Omental fat pad (tissue), 4 donors: ENCODE data around the gene DMRTC1. TPM values are rescaled to one million over a fixed set of nuclear protein-coding genes. Genes with fewer than 3 reads are reported as not detected.
A peak's percentile ranks its signal among the peaks of the same experiment; 100 is the strongest.
"Not testable (repeated sequence)": the region's sequence is repeated elsewhere in the genome, so short reads cannot be mapped to it uniquely, and the experiment has no call there.

Source experiments
- ATAC-seq: fragments of 150-250 bp; one replicate; pipeline ENCODE4 v1.9.1; 2016; ENCODE audit warnings: mild to moderate bottlenecking, moderate library complexity; ENCODE audit not compliant: low FRiP score
- DNase-seq: peaks from one replicate; pipeline ENCODE4 v3.0.0-alpha.2; 2019; ENCODE audit warnings: low spot score
- total RNA-seq, 4 donors: library from RNA; depleted of rRNA; stranded (reverse); fragments of >200 nt; gene quantifications; one replicate each; pipeline ENCODE4 v1.1.0, GENCODE V29; 2016

Gene DMRTC1, protein sequence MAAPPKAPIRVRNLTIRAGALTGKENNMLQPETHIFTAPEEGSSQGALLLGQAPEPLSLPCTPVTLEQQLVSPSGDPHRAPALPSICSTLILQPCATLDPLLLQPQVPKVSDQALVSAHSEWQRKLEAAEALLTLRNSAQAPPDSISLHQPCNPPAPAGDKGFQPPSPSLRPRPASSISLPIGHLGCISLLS
- not detected for total RNA-seq

DNA sequence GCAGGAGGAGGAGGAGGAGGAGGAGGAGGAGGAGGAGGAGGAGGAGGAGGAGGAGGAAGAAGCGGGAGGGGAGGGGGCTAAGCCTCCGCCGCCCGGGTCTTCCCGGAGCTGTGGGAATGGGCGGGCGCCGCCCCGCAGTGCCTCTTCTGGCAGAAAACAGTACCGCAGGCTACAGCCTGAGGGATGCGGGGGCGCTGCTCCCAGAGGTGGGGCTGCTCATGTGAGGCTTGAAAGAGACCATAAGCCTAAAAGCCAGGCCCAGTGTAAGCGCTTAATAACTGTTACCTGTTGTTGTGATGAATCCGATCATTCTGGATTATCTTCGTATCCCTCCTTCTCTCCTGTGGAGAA, at the start of gene DMRTC1:
Gene DMRTC1, minus strand, starts transcription at position 19 of the 351 bp plus-strand sequence. CDS start 68,143 bp downstream, outside the sequence.
- not testable (repeated sequence) for DNase-seq
- peak; percentile 84 for ATAC-seq

DNA sequence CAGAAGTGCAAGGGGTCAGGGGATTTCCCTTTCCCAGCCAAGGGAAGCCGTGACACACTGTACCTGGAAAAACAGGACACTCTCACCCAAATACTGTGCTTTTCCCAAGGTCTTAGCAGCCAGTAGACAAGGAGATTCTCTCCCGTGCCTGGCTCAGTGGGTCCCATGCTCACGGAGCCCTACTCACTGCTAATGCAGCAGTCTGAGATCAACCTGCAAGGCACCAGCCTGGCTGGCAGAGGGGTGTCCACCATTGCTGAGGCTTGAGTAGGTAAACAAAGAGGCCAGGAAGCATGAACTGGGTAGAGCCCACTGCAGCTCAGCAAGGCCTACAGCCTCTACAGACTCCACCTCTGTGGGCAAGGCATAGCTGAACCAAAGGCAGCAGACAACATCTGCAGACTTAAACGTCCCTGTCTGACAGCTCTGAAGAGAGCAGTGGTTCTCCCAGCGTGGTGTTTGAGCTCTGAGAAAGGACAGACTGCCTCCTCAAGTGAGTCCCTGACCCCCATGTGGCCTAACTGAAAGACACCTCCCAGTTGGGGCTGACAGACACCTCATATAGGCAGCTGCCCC, 37.3 kb upstream of the DMRTC1 start:
- not testable (repeated sequence) for ATAC-seq, DNase-seq

DNA sequence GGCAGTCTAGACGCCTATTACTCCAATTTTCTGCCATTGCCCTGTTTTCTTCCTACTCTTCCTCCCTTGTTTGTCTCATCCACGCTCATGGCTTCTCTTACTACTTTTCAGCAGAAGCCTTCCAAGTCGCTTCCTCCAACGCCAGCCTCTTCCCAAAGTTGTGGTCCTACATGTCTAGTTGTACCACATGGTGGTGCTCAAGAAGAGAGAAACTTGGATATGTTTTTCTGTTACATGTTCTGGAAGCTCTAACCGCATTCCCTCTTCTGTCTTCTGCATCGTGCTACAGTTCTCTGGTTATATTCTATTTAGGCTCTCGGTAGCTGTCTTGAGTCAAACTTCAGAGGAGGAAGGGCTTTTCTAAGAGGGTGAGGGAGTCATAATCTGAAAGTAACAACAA, 31.2 kb upstream of the DMRTC1 start:
- DNase-seq, ATAC-seq: not testable (repeated sequence)

DNA sequence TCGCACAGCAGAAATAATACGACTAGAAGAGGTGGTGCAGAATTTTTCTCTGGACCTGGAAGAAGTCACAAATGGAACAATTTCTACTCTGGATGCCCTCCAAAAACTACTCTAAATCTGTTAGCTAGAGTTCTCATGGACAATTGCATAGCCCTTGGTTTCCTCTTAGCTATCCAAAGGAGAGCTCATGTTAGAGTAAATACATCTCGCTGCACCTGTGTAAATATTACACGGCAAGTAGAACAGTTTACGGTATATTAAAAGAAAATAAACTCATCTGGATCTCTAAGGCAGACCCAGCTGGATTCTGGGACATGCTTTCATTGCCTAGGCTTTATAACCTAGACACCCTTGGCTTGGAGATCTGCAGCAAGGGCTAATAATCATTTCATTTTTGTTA, 28.2 kb upstream of the DMRTC1 start:
- not testable (repeated sequence) for ATAC-seq, DNase-seq

DNA sequence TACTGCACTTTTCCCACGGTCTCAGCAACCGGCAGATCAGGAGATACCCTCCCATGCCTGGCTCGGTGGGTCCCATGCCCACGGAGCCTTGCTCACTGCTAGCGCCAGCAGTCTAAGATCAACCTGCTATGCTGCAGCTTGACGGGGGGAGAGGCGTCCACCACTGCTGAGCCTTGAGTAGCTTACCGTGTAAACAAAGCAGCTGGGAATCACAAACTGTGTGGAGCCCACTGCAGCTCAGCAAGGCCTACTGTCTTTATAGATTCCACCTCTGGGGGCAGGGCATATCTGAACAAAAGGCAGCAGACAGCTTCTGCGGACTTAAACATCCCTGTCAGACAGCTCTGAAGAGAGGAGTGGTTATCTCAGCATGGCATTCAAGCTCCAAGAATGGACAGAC, 16.3 kb upstream of the DMRTC1 start:
- DNase-seq, ATAC-seq: not testable (repeated sequence)

DNA sequence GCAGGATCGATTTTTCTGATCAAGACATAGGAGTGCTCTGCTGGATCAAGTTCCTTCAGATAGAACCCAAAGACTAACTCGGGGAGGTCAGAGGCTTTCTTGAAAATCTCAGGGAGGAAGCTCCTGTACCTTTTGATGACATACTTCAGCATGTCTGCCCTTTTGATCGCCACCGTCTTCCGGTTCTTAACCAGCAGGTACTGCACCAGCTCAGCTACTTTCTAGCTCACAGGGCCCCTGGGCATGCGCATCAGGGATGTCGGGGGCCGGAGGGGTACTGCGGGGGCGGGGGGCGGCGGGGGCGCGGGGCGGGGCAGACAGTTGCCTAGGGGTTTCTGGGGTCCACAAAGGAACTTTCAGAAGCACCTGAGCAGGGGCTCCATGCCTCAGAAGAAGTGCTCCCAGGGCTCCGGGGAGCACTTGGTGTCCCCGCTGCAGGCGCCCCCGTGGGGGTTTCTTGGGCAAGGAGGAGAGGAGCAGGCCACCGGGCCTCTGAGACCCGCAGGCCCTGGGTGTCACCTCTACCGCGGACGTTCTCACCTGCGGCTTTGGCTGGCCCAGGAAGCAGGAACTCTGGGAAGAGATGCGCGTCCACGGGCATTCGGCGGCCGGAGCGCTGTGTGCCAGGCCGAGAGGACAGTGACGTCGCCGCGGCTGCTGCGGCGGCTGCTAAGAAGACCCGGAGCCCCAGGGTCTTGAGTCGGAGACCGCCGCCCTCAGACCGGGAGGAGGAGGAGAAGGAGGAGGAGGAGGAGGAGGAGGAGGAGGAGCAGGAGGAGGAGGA, 410 bp downstream of the DMRTC1 start:
- peak; percentile 45 for ATAC-seq
- DNase-seq, result not testable (repeated sequence)

DNA sequence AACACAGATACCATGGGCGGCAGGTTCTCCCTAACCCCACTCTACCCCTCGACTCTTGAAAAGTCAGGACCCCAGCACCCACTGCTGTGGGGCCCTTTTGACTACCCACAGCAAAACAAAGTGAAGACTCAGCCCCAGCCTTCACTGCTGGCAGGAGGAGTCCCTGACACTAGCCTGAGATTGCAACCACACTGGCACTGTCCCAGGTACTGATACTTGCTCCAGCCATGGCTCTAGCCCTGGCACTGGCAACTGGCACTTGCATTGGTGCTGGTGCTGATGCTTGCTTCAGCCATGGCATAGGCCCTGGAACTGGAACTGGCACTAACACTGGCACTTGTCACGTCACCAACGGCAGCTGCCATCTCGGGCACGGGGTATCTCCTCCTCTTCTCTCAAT, 1.4 kb downstream of the DMRTC1 start:
- not testable (repeated sequence) for ATAC-seq, DNase-seq

DNA sequence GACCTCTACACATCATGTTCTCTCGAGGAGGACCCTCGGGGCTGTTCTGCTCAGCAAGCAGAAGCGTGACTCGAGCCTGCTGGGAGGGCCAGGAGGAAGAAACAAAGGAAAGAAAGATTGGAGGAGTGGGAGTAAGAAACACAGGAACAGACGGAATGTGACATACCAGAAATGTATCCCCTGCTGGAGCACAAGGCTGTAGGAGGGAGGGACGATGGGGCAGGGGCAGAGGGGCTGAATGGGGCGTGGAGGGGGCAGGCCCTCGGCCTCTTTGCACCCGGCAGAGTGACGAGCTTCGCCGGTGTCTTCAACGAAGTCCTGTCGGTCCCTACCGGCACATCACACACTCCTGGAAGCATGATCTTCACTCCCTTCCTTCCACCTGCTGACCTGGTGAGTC, 5.7 kb downstream of the DMRTC1 start, which contains the start of gene FAM236A:
Gene FAM236A, plus strand, starts transcription at position 301 of the 400 bp plus-strand sequence. Its CDS starts 57 bp downstream, at position 358.
- ATAC-seq, result not testable (repeated sequence)

DNA sequence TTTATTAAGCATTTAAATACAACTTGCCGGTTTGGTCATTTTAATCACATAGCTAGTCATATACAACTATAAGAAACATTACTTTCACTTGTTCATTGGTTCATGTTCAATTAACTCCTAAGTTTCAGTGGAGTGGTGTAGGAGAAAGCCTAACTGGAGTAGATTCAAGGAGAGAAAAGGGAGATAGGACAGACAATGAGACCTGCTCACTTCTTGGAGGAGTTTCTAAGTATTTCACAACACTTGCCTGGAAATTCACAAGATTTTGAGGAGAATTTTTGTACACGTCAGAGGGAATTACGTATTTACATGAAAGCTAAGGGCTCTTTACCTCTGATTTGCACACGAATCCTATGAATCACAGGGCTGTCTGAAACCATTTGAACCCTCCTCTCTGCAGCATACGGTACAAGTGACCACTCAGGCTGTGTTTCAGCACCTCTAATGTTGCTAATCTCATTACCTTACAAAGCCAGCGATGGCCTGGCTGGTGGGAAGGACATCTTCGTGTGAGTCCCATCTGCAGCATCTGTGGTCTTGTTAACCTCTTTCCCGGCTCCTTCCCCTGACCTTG, 6.7 kb downstream of the DMRTC1 start:
- not testable (repeated sequence) for DNase-seq
- peak; percentile 49 for ATAC-seq

More for the DNA sequence above, 5.7 kb downstream of the DMRTC1 start, which contains the start of gene FAM236A:
- DNase-seq, result not testable (repeated sequence)

DNA sequence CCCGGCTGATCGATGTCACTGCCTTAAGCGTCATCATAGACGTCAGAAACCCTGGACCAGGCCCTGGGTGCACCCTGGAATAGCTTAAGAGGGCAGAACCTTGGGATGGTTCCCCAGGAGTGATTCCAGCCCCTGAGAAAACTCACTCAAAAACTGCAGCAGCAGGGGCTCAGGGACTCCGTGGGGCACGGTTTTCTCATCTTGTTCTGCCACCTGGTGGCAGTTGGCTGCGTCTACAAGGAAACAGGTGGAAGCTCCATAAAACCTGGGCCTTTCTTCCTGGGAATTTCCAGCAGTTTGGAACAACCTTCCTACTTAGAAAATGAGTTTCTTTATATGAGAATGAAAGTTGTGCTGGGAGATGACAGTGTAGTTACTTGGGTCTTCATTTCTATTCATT, 7.2 kb downstream of the DMRTC1 start:
- DNase-seq, ATAC-seq: not testable (repeated sequence)

DNA sequence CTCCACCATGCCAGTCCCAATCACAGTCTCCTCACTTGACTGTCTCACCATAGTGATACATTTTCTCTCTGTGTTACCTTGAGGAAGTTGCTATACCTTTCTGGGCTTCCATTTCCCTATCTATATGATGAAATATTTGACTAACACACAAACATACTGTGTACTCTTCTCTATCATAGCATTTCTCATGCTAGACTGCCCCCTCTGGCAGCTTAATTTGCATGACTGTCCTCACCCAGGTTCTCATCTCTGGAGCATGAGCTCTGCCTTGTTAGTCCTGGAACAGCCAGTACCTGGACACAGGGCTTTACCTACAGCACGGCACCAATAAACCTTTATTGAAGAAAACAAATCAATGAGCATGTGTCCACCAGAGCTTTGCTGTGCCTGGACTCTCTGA, 11.4 kb downstream of the DMRTC1 start:
- DNase-seq, ATAC-seq: not testable (repeated sequence)

DNA sequence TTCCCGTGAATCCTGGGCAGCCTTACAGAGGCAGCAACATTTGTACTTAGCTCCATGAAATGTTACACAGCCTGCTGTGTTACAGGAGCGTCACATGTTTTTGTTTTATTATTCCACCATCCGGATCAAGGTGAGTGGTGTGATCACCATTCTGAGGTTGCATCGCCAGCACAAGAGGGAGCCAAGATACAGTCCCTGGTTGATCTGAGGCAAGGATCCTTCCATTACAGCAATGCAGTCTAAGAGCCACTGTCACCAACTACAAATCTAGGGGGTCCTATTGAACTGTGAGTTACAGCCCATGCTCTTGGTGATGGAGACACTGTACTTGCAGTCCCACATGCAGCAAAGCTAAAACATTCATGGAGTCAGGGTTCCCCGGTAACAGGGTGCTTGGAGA, 27.5 kb downstream of the DMRTC1 start:
- ATAC-seq, DNase-seq: not testable (repeated sequence)

DNA sequence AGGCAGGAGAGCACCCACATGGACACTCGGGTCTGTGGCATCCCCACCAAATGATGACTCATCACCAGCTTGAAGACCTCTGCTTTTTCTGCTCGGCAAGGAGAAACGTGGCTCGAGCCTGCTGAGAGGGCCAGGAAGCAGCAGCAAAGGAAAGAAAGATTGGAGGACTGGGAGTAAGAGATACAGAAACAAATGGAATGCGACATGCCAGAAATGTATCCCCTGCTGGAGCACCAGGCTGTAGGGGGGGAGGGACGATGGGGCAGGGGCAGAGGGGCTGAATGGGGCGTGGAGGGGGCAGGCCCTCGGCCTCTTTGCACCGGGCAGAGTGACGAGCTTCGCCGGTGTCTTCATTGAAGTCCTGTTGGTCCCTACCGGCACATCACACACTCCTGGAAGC, 31.3 kb downstream of the DMRTC1 start, which contains the start of gene FAM236C:
Gene FAM236C, plus strand, starts transcription at position 301 of the 400 bp plus-strand sequence. CDS start 100 bp downstream, outside the sequence.
- not testable (repeated sequence) for ATAC-seq, DNase-seq

DNA sequence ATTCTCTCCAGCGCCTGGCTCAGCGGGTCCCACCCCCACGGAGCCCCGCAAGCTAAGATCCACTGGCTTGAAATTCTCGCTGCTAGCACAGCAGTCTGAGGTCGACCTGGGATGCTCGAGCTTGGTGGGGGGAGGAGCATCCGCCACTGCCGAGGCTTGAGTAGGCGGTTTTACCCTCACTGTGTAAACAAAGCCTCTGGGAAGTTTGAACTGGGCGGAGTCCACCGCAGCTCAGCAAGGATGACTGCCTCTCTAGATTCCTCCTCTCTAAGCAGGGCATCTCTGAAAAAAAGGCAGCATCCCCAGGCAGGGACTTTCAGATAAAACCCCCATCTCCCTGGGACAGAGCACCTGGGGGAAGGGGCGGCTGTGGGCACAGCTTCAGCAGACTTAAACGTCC, 53.9 kb downstream of the DMRTC1 start:
- ATAC-seq, DNase-seq: not testable (repeated sequence)

DNA sequence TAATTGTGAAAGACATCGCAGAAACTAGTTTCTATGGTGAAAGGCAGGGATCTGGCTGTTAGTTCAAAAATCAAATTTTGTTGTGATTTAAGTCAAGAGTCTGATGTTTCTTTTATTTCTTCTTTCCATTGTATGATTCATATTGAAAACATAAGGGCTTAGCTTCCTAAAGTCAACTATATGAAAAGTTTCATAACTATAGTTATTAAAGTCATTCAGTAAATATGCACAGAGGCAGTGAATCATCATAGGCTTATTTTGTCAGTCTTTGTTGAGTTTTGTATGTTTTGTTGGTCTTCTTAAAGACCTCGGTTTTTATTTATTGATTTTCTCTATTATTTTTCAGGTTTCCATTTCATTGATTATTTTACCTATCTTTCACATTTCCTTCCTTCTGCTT, 60.7 kb downstream of the DMRTC1 start:
- ATAC-seq, DNase-seq: not testable (repeated sequence)

DNA sequence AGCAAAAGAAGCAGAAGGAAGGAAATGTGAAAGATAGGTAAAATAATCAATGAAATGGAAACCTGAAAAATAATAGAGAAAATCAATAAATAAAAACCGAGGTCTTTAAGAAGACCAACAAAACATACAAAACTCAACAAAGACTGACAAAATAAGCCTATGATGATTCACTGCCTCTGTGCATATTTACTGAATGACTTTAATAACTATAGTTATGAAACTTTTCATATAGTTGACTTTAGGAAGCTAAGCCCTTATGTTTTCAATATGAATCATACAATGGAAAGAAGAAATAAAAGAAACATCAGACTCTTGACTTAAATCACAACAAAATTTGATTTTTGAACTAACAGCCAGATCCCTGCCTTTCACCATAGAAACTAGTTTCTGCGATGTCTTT, 106.1 kb downstream of the DMRTC1 start:
- not testable (repeated sequence) for ATAC-seq, DNase-seq

DNA sequence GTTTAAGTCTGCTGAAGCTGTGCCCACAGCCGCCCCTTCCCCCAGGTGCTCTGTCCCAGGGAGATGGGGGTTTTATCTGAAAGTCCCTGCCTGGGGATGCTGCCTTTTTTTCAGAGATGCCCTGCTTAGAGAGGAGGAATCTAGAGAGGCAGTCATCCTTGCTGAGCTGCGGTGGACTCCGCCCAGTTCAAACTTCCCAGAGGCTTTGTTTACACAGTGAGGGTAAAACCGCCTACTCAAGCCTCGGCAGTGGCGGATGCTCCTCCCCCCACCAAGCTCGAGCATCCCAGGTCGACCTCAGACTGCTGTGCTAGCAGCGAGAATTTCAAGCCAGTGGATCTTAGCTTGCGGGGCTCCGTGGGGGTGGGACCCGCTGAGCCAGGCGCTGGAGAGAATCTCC, 112.9 kb downstream of the DMRTC1 start:
- DNase-seq, ATAC-seq: not testable (repeated sequence)
